ENCODE results near the gene EMP1.

The EMP1 gene

GRCh38 chr12:13198241-13198640 lies 1.7 kb downstream of the EMP1 start:
- DNase-seq = no peak

- DNase-seq = no peak
Measured at GRCh38 chr12:13198876-13199275, 2.4 kb downstream of the EMP1 start.

- DNase-seq = no peak
Measured at GRCh38 chr12:13199592-13199991, 3.1 kb downstream of the EMP1 start.

- DNase-seq = no peak
Measured at GRCh38 chr12:13200841-13201240, 4.3 kb downstream of the EMP1 start.

- DNase-seq = no peak
Measured at GRCh38 chr12:13203034-13203922, 6.8 kb downstream of the EMP1 start.

- DNase-seq = no peak
Measured at GRCh38 chr12:13204428-13204827, 7.9 kb downstream of the EMP1 start.

- no peak for DNase-seq
Measured at GRCh38 chr12:13205809-13206559, 9.5 kb downstream of the EMP1 start.

GRCh38 chr12:13206560-13206897 lies 10.0 kb downstream of the EMP1 start:
- DNase-seq = no peak

GRCh38 chr12:13208533-13209435 lies 12.3 kb downstream of the EMP1 start:
- no peak for DNase-seq

- DNase-seq = no peak
Measured at GRCh38 chr12:13209436-13210235, 13.1 kb downstream of the EMP1 start.

GRCh38 chr12:13210236-13211190 lies 14.0 kb downstream of the EMP1 start:
- no peak for DNase-seq

GRCh38 chr12:13211191-13211858 lies 14.8 kb downstream of the EMP1 start:
- no peak for DNase-seq

GRCh38 chr12:13211859-13212664 lies 15.5 kb downstream of the EMP1 start:
- no peak for DNase-seq

- DNase-seq = no peak
Measured at GRCh38 chr12:13215056-13215455, 18.5 kb downstream of the EMP1 start.

GRCh38 chr12:13218641-13219040 lies 22.1 kb downstream of the EMP1 start:
- no peak for DNase-seq

GRCh38 chr12:13219320-13219719 lies 22.8 kb downstream of the EMP1 start:
- DNase-seq = no peak

- DNase-seq = no peak
Measured at GRCh38 chr12:13220838-13221237, 24.3 kb downstream of the EMP1 start.

GRCh38 chr12:13222076-13222475 lies 25.6 kb downstream of the EMP1 start:
- DNase-seq = no peak

GRCh38 chr12:13223179-13223804 lies 26.8 kb downstream of the EMP1 start:
- no peak for DNase-seq
